ENCODE data around the gene SV2B.

SV2B gene

DNA sequence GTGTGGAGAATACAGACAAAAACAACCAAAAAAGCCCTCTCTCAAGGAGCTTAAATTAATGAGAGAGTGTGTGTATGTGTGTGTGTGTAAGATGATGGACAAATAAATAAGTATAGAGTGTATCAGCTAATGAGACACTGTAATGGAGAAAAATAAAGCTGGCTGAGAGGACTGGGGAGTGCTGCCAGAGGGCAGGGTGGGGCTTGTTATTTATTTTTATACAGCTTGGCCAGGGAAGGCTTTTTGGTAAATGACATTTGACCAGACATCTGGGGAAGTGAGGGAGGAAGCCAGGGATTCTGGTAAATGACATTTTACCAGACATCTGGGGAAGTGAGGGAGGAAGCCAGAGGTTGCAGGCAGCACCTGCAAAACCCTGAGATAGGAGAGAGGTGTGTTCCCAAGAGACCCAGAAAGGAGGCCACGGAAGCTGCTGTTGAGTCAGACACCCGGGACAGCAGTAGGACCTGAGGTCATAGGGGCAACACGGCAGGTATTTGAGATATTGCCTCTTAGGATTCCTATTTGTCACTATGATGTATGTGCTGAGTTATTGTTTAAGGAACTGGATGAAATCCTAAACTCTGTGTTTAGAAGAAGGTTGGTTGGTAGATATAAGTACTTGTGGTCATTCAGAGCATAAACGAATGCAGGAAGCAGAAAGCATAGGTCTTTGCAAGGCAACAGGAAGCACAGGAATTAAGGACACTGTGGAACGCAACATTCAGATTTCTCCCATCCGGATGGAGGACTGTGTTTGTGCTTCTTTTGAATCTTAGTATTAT lies 2.7 kb downstream of the SV2B start:
- FAIRE-seq (no peak), DNase-seq (ENCODE audit: insufficient read length, low spot score) (no peak)

- no peak for FAIRE-seq
- DNase-seq (ENCODE audit: insufficient read length, low spot score), result no peak
Observed at GRCh38 chr15:91104111-91104510, 4.1 kb downstream of the SV2B start.

DNA sequence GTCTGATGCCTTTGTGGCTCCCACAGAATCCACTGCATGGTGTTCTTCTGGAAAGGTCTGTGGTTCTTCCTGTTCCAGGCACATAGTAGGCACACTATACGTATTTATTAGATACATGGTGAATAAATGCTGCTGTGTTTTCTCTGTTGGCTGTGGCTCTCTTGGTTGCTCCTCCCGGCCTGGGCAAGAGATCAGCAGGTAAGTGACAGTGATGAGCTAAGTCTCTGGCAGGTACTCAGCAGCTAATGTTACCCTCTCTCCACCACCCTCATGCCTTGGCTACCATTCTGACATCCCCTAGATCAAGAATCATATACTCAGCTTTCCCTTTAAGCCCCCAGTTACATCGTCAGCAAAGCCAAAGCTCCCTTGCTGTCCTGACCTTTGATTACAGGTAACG lies 8.4 kb downstream of the SV2B start:
- FAIRE-seq (no peak), DNase-seq (ENCODE audit: insufficient read length, low spot score) (no peak)

GRCh38 chr15:91109885-91110284 lies 9.8 kb downstream of the SV2B start:
- DNase-seq (ENCODE audit: insufficient read length, low spot score) (no peak), FAIRE-seq (no peak)

DNA sequence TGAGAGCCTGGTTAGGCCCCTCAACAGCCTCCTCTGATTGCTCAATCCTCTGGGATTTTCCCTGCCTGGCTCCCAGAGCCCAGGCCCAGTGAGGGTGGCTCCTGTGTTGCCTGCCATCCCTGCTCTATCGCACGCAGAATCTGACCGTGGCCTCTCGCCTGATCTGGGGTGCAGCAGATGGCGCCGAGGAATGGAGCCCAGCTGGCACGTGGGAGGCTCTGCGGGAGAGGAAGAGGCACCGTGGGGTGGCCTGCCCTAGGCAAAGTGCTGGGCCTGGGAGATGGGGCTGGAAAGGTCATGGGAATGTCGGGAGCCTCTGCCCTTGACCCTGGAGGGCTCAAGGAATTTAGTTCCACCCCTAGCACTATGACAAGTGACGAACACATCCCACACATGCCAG lies 10.3 kb downstream of the SV2B start:
- DNase-seq (ENCODE audit: insufficient read length, low spot score), result no peak
- no peak for FAIRE-seq

DNA sequence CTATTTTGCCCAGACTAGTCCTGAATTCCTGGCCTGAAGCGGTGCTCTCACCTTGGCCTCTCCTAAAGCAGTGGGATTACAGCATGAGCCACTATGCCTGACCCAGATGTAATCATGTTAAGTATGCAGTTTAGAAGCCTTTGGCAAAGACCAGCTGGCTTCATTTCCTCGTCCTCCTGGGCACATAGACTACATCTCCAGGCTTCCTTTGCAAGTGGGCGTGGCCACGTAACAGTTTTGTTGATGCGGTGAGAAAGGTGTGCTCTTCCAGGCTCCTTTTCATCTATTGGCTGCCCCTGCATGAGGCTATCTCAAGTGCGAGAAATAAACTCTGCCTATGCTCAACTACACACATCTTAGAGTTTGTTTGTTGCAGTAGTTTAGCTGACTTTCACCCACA lies 13.0 kb downstream of the SV2B start:
- DNase-seq (ENCODE audit: insufficient read length, low spot score), result no peak
- FAIRE-seq, result no peak

DNA sequence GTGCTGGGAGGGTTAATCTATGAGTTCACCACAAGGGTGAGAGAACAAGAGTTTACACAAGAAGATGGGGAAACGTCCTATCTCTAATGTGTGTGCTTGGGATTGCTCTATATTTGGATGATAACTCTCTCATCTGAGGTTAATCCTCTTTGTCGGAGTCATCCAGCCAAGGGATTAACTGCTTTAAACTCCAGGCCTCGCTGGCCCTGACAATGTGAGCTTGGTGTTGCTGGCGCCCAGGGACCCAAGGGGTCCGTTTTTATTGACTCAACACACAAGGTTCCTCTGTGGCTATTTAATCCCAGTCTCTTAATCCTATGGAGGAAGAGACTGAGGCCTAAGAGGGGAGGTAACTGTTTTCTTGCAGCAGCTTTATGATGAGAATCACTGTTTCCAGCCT lies 14.2 kb downstream of the SV2B start:
- DNase-seq (ENCODE audit: insufficient read length, low spot score) (no peak), FAIRE-seq (no peak)

DNA sequence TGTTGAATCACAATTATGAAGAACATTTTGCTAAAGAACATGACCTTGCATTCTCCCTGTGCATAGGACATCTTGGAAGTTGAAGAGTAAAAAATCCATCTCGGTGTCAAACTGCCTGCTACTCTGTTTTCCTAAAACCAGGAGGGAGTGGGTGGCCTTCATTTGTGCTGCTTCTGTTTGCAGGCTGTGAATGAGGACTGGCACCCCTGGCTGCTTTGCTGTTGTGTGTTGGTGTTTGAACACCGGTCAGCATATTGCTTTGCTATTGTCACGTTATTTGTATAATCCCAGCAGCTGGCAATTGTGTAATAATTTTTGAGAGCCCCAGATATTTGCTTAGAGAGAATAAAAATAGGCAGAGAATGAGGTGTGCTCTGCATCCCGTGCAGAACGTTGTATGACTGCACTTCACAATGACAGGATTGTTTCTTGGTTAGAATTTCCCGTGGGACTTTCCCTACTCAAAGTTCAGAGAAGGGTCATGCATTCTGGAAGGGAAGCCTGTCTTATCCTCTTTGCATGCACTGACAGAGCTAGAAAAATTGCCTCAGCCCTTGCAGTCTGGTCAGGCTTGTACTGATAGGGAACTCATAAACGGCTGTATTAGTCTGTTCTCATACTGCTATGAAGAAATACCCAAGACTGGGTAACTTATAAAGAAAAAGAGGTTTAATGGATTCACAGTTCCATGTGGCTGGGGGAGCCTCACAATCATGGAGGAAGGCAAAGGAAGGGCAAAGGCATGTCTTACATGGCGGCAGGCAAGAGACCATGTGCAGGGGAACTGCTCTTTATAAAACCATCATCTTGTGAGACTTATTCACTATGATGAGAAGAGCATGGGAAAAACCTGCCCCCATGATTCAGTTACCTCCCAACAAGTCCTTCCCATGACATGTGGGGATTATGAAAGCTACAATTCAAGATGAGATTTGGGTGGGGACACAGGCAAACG lies 16.3 kb downstream of the SV2B start:
- DNase-seq (ENCODE audit: insufficient read length, low spot score) (no peak), FAIRE-seq (no peak)

- FAIRE-seq, result no peak
Observed at GRCh38 chr15:91117375-91117774, 17.3 kb downstream of the SV2B start.

GRCh38 chr15:91118817-91119590 lies 18.9 kb downstream of the SV2B start:
- no peak for DNase-seq (ENCODE audit: insufficient read length, low spot score)
- FAIRE-seq, result no peak

More at GRCh38 chr15:91117375-91117774, 17.3 kb downstream of the SV2B start:
- no peak for DNase-seq (ENCODE audit: insufficient read length, low spot score)

DNA sequence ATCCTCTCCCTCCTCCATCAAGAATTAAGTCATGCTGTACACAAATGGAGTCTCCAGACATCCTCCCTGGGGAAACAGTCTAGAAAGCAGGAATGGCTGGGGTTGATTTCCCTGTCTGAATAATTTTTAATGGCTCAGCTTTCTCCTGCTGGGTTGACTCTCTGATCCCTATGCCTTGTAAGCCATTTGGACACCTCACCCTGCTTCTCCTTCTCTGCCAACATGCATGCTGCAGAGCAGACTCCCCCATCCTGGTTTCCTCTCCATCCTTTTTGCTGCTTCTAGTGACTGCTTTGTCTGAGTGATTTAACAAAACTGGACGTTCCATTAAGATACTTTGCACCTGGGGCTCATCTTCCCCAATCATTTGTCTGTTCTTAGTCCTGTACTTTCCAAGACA lies 22.2 kb downstream of the SV2B start:
- DNase-seq (ENCODE audit: insufficient read length, low spot score) (no peak), FAIRE-seq (no peak)

- FAIRE-seq, result no peak
- DNase-seq (ENCODE audit: insufficient read length, low spot score), result no peak
Observed at GRCh38 chr15:91124132-91124531, 24.1 kb downstream of the SV2B start.

- FAIRE-seq (no peak), DNase-seq (ENCODE audit: insufficient read length, low spot score) (no peak)
Observed at GRCh38 chr15:91125162-91125561, 25.1 kb downstream of the SV2B start.

DNA sequence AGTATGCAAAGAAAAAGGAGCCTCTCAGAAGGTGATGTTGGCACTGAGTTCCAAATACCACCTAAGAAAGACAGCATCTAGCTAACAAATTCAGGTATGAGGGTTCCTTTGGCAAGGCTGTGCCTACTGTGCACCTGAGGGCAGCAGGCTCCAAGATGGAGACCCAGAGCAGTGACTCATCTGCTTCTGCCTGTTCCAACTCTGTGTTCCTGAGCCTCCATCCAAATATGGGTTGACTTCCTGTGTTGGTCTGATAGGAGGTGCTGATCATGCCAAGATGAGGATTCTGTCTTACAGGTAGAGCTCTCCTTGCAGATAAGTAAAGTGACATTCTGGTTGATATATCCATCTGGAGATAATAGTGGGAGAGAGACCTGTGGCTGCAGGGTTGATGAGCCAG lies 26.0 kb downstream of the SV2B start:
- no peak for FAIRE-seq
- DNase-seq (ENCODE audit: insufficient read length, low spot score), result no peak

DNA sequence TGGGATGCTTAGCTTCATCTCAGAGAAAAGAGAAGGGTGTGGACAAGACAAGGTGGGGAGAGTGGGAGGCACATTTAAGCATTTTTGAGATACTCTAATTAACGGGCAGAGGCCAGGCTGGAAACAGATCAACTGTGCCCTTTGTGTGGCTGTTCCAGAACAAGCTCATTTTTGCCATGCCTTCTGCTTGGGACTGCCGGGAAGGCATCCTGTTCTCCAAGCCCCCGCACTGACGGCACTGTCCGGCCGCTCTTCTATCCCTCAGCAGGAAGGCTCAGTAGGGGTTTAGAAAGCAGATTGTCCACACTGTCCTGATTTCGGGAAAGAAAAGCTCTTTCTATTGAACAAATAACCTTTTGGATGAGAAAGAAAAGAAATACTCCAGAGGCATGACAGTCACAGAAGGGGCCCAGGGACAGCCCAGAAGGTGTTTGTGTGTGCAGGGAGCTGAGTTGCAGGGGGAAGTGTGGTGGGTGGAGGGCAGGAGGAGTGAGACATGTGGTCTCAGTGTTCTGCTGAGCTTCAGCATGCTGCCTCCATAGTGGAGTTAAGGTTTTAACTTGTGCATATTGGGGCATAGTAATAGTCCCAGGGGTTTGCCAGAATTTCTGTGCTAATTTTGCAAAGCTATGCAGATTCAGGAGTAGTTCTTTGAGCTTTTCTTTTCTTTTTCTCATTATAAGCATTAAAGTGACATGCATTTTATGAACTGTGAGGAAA lies 27.3 kb downstream of the SV2B start:
- DNase-seq (ENCODE audit: insufficient read length, low spot score) (no peak), FAIRE-seq (no peak)

- FAIRE-seq (no peak), DNase-seq (ENCODE audit: insufficient read length, low spot score) (no peak)
Observed at GRCh38 chr15:91128016-91128415, 28.0 kb downstream of the SV2B start.

DNA sequence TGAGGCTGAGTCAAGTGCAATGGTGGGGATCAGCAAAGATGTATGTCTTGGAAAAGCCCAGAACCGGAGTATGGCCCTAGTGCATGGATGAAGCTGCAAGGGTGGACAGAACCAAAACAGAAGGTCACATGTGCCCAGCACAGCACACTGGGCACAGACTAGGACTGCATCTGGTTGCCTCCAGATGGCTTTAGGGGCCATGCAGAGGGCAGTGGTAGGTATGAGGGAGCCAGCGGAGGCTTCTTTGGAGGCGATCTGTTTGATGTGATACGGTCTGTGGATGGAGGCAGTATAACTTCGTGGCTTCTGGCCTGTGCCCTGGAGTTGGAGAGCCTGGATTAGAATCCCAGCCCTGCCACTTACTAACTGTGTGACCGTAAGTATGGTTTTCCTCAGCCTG lies 29.4 kb downstream of the SV2B start:
- FAIRE-seq, result no peak
- DNase-seq (ENCODE audit: insufficient read length, low spot score), result no peak

- FAIRE-seq (no peak), DNase-seq (ENCODE audit: insufficient read length, low spot score) (no peak)
Observed at GRCh38 chr15:91132079-91132478, 32.0 kb downstream of the SV2B start.

DNA sequence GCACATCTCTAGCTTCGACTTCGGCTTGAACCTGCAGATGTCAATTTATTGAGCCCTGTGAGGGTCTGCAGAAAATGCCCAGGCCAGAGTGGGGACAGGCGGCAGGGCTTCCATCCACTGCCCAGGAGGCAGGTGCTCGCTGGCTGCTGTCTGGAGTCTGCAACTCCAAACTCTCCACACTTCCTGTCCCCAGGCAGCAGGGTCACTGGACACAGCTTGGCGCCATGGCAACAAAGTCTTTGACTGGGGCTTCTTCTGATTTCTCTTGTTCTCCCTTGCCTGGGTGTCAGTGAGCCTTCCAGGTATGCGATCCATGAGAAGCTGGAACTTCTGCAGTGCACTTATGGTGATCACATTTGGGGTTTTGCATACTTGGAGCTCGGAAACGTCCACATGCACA lies 33.5 kb downstream of the SV2B start:
- no peak for FAIRE-seq
- DNase-seq (ENCODE audit: insufficient read length, low spot score), result no peak

All from HTR-8/SVneo (cell line).